SK-N-SH (cell line): ENCODE measurements around the gene DSE. TPM values are rescaled to one million over a fixed set of nuclear protein-coding genes. Genes with fewer than 3 reads are reported as not detected.

ENCODE experiments used
- CTCF ChIA-PET: fragments of 300-600, 350-600 bp; formaldehyde crosslinking; extraction: SDS; loops from one replicate; lab custom pipeline; 2021; lab: Yijun Ruan, JAX
- POLR2A ChIA-PET: fragments of 350-600 bp; sonication (Branson Sonifier 250); formaldehyde crosslinking; extraction: SDS; loops from one replicate; lab custom pipeline; 2020; ENCODE audit warnings: antibody characterized with exemption, inconsistent platforms; lab: Yijun Ruan, JAX
- DNase-seq: peaks from one replicate; pipeline ENCODE4 v3.0.0; 2012
- H2AFZ ChIP-seq: fragments of 200-600 bp; sonication (generic); 2 replicates; pipeline ENCODE4 v1.8.1; 2016; ENCODE audit warnings: antibody characterized with exemption, mild to moderate bottlenecking, low read depth
- H3F3A ChIP-seq: fragments of 200-600 bp; sonication (generic); replicated peaks from 2 replicates; pipeline ENCODE3; 2016; ENCODE audit warnings: antibody characterized with exemption, mild to moderate bottlenecking; ENCODE audit not compliant: insufficient read depth
- H3K27ac ChIP-seq, 2 experiments: fragments of 200-500 bp in 1 of 2; fragments of 200-600 bp in 1 of 2; sonication (Bioruptor generic) in 1 of 2; sonication (generic), shearing (Covaris generic) in 1 of 2; 2 replicates each; pipeline versions ENCODE4 v1.5.1 to v1.6.1; 2014 to 2016; ENCODE audit warnings: low read depth in 2 of 2, inconsistent platforms in 1 of 2, low read length in 1 of 2, mild to moderate bottlenecking in 1 of 2, mixed read lengths in 1 of 2
- H3K27me3 ChIP-seq: fragments of 200-600 bp; sonication (generic), shearing (Covaris generic); 2 replicates; pipeline ENCODE4 v1.6.1; 2016; ENCODE audit warnings: mixed run types; ENCODE audit not compliant: insufficient read depth
- H3K36me3 ChIP-seq, 2 experiments: fragments of 200-500 bp in 1 of 2; fragments of 200-600 bp in 1 of 2; sonication (Bioruptor generic) in 1 of 2; sonication (generic) in 1 of 2; replicated peaks in 1 of 2; 2 replicates each; pipeline versions ENCODE3 to v1.5.1; 2014 to 2016; ENCODE audit warnings: low read length in 1 of 2, mild to moderate bottlenecking in 1 of 2; ENCODE audit not compliant: insufficient read depth in 2 of 2, control insufficient read depth in 1 of 2
- H3K4me1 ChIP-seq, 2 experiments: fragments of 200-500 bp in 1 of 2; fragments of 200-600 bp in 1 of 2; sonication (Bioruptor generic) in 1 of 2; sonication (generic), shearing (Covaris generic) in 1 of 2; 2 replicates each; pipeline versions ENCODE4 v1.5.1 to v1.6.1; 2014 to 2016; ENCODE audit warnings: low read depth in 1 of 2, low read length in 1 of 2, mixed run types in 1 of 2; ENCODE audit not compliant: insufficient read depth in 2 of 2, control insufficient read depth in 1 of 2
- H3K4me2 ChIP-seq: fragments of 200-600 bp; sonication (generic), shearing (Covaris generic); 2 replicates; pipeline ENCODE4 v1.6.1; 2017; ENCODE audit warnings: mixed run types
- H3K4me3 ChIP-seq, 2 experiments: fragments of 200-500 bp in 1 of 2; fragments of 200-600 bp in 1 of 2; sonication (Bioruptor generic) in 1 of 2; sonication (generic), shearing (Covaris generic) in 1 of 2; 2 replicates each; pipeline versions ENCODE4 v1.5.1 to v1.8.1; 2014 to 2016; ENCODE audit warnings: low read depth in 2 of 2, inconsistent platforms in 1 of 2, low read length in 1 of 2, mild to moderate bottlenecking in 1 of 2, mixed read lengths in 1 of 2, moderate library complexity in 1 of 2
- H3K79me2 ChIP-seq: fragments of 200-600 bp; sonication (generic); 2 replicates; pipeline ENCODE4 v1.8.1; 2017; ENCODE audit warnings: mild to moderate bottlenecking; ENCODE audit not compliant: insufficient read depth
- H3K9ac ChIP-seq: fragments of 200-600 bp; sonication (generic); 2 replicates; pipeline ENCODE4 v1.6.1; 2017; ENCODE audit warnings: mixed run types
- H3K9me2 ChIP-seq: fragments of 200-600 bp; sonication (generic); 2 replicates; pipeline ENCODE4 v1.6.1; 2017; ENCODE audit warnings: mixed run types
- H3K9me3 ChIP-seq: fragments of 200-600 bp; sonication (generic); 2 replicates; pipeline ENCODE4 v1.6.1; 2017; ENCODE audit warnings: mixed run types, mild to moderate bottlenecking, moderate library complexity
- H4K20me1 ChIP-seq: fragments of 200-600 bp; sonication (generic); 2 replicates; pipeline ENCODE4 v1.6.1; 2017; ENCODE audit warnings: mild to moderate bottlenecking, mixed run types; ENCODE audit not compliant: insufficient read depth
- CTCF ChIP-seq: fragments of 200-600 bp; sonication (generic); IDR thresholded peaks from 2 replicates; pipeline ENCODE4 v1.6.1; 2017; ENCODE audit warnings: antibody characterized with exemption, mild to moderate bottlenecking, moderate library complexity
- ELF1 ChIP-seq: IDR thresholded peaks from 2 replicates; pipeline ENCODE4 v1.4.0; 2012
- EZH2phosphoT487 ChIP-seq: fragments of 200-600 bp; sonication (generic); IDR thresholded peaks from 2 replicates; pipeline ENCODE4 v1.6.1; 2017; ENCODE audit warnings: low read depth, mixed run types, mild to moderate bottlenecking, antibody characterized with exemption, moderate library complexity, borderline replicate concordance
- FOXM1 ChIP-seq: IDR thresholded peaks from 2 replicates; pipeline ENCODE4 v1.4.0; 2012; ENCODE audit warnings: low read depth, mild to moderate bottlenecking
- JUND ChIP-seq: IDR thresholded peaks from 2 replicates; pipeline ENCODE4 v1.4.0; 2012
- MAX ChIP-seq: IDR thresholded peaks from 2 replicates; pipeline ENCODE4 v1.4.0; 2012; ENCODE audit warnings: low read depth
- MEF2A ChIP-seq: IDR thresholded peaks from 2 replicates; pipeline ENCODE4 v1.4.0; 2012; ENCODE audit warnings: low read depth, borderline replicate concordance
- POLR2AphosphoS5 ChIP-seq: IDR thresholded peaks from 2 replicates; pipeline ENCODE4 v1.6.1; 2012; ENCODE audit warnings: low read depth, low read length
- RCOR1 ChIP-seq: fragments of 150-350 bp; IDR thresholded peaks from 2 replicates; pipeline ENCODE4 v1.6.1; 2017; ENCODE audit warnings: antibody characterized with exemption, low read length
- RFX5 ChIP-seq: IDR thresholded peaks from 2 replicates; pipeline ENCODE4 v1.6.1; 2012; ENCODE audit warnings: mild to moderate bottlenecking, improper control_type of control experiment, low read length
- RXRA ChIP-seq: IDR thresholded peaks from 2 replicates; pipeline ENCODE4 v1.4.0; 2012; ENCODE audit warnings: low read depth, mild to moderate bottlenecking, borderline replicate concordance
- SIN3A ChIP-seq: IDR thresholded peaks from 2 replicates; pipeline ENCODE4 v1.6.1; 2012; ENCODE audit warnings: low read depth, mild to moderate bottlenecking, low read length, moderate library complexity, borderline replicate concordance
- TCF12 ChIP-seq: IDR thresholded peaks from 2 replicates; pipeline ENCODE4 v1.4.0; 2012
- USF1 ChIP-seq: IDR thresholded peaks from 2 replicates; pipeline ENCODE4 v1.4.0; 2012; ENCODE audit warnings: low read depth, borderline replicate concordance
- WGBS: methylation state at CpG from one replicate; pipeline ENCODE4 v1.1.6; 2017; ENCODE audit warnings: low lambda C conversion rate; 5-methylcytosine and 5-hydroxymethylcytosine counted together
- polyA plus RNA-seq, 3 experiments: library from polyadenylated mRNA; depleted of rRNA; stranded (reverse); fragments of >200 nt; gene quantifications; 2 replicates each; pipeline ENCODE4 v1.2.3, GENCODE V29; 2012

Gene DSE
- polyA plus RNA-seq, 1 of the 3 experiments (the other 2 are of a cell fraction), result 12.7 TPM

- Histone ChIP-seq H4K20me1 (no peaks in the 10 kb centered on the region), H2AFZ (no peak overlapping the region), H3K9me3 (no peaks in the 10 kb centered on the region), H3K4me2 (no peak overlapping the region), H3K27me3 (no peaks in the 10 kb centered on the region), H3K9ac (no peak overlapping the region), H3F3A (peaks cover 2% of the 10 kb centered on the region), H3K9me2 (no peaks in the 10 kb centered on the region), H3K4me1 (no peaks in the 10 kb centered on the region; a peak in 1 of 4 replicates), H3K27ac (no peak overlapping the region), H3K4me3 (no peak overlapping the region), H3K36me3 (no peaks in the 10 kb centered on the region), H3K79me2 (no peaks in the 10 kb centered on the region)
- DNase-seq, result no peak
- ChIA-PET POLR2A (no interaction called here), CTCF (no interaction called here)
- TF ChIP-seq RFX5 (no peak), TCF12 (no peak), POLR2AphosphoS5 (no peak), USF1 (no peak), ELF1 (no peak)
- 91% methylated on average over 2 of the region's 2 CpGs for WGBS
These were observed 81.8 kb downstream of the DSE start for GRCh38 chr6:116452531-116452930.

- Histone ChIP-seq H3K79me2 (no peaks in the 10 kb centered on the region), H3K9me3 (no peaks in the 10 kb centered on the region), H4K20me1 (no peaks in the 10 kb centered on the region), H3F3A (no peaks in the 10 kb centered on the region), H3K4me1 (no peaks in the 10 kb centered on the region), H3K4me3 (no peak overlapping the region), H3K27me3 (no peaks in the 10 kb centered on the region), H3K9me2 (no peaks in the 10 kb centered on the region), H2AFZ (no peak overlapping the region), H3K36me3 (no peaks in the 10 kb centered on the region), H3K27ac (no peak overlapping the region), H3K4me2 (no peak overlapping the region), H3K9ac (no peak overlapping the region)
- 68% methylated on average over 3 of the region's 3 CpGs for WGBS
- DNase-seq, result no peak
- POLR2A ChIA-PET, result no interaction called here
- CTCF ChIA-PET, result no interaction called here
- TF ChIP-seq RXRA, result no peak
- TF ChIP-seq SIN3A, result no peak
- TF ChIP-seq EZH2phosphoT487, result no peak
- TF ChIP-seq RCOR1, result no peak
- TF ChIP-seq FOXM1, result no peak
- no peak for TF ChIP-seq USF1
- TF ChIP-seq MEF2A, result no peak
- no peak for TF ChIP-seq JUND
- no peak for TF ChIP-seq CTCF
- no peak for TF ChIP-seq MAX
- TF ChIP-seq, all 33 proteins: peak for 0
These were observed 85.4 kb downstream of the DSE start for GRCh38 chr6:116456106-116456505.
